BLaER1 treated with 17β-estradiol and CSF1 and Interleukin-3, amounts not matched to agents 10 nM and 100 nM (cell line): ENCODE data around the gene TBX4.
"Not testable (repeated sequence)": the region's sequence is repeated elsewhere in the genome, so short reads cannot be mapped to it uniquely, and the experiment has no call there.

ENCODE experiments used
- H3K27ac ChIP-seq, 11 experiments: shearing (Covaris generic); formaldehyde crosslinking; 2 replicates each; pipeline ENCODE4 v1.8.1; 2022
- H3K27me3 ChIP-seq, 11 experiments: shearing (Covaris generic); formaldehyde crosslinking; 2 replicates each; pipeline ENCODE4 v1.8.1; 2022
- H3K36me3 ChIP-seq, 11 experiments: shearing (Covaris generic); formaldehyde crosslinking; 2 replicates each; pipeline ENCODE4 v1.8.1; 2022
- H3K4me1 ChIP-seq, 10 experiments: shearing (Covaris generic); formaldehyde crosslinking; 2 replicates each; pipeline ENCODE4 v1.8.1; 2022
- H3K4me2 ChIP-seq, 11 experiments: shearing (Covaris generic); formaldehyde crosslinking; 2 replicates each; pipeline ENCODE4 v1.8.1; 2022
- H3K4me3 ChIP-seq, 10 experiments: shearing (Covaris generic); formaldehyde crosslinking; 2 replicates each; pipeline ENCODE4 v1.8.1; 2022
- H3K9ac ChIP-seq, 11 experiments: shearing (Covaris generic); formaldehyde crosslinking; 2 replicates each; pipeline ENCODE4 v1.8.1; 2022
- H3K9me3 ChIP-seq, 11 experiments: shearing (Covaris generic); formaldehyde crosslinking; replicated peaks in 1 of 11; 2 replicates each; pipeline ENCODE4 v1.8.1; 2022
- H4K20me1 ChIP-seq, 11 experiments: shearing (Covaris generic); formaldehyde crosslinking; 2 replicates each; pipeline ENCODE4 v1.8.1; 2022
- Cebpa-rat ChIP-seq, 11 experiments: shearing (Covaris generic); IDR thresholded peaks; 2 replicates each; pipeline ENCODE4 v1.8.1; 2022

TBX4 gene

GRCh38 chr17:61487989-61488595 is 35.9 kb downstream of the TBX4 start:
- H3K4me1 ChIP-seq: peaks cover 0 to 18% (median 14%) of the 10 kb centered on the region in 10 experiments; a peak in 14 of 20 replicates
- H3K27ac ChIP-seq: no peak overlapping the region
- no peaks in the 10 kb centered on the region for H3K27me3 ChIP-seq
- H4K20me1 ChIP-seq: no peaks in the 10 kb centered on the region
- no peak overlapping the region for H3K4me3 ChIP-seq
- H3K36me3 ChIP-seq: no peaks in the 10 kb centered on the region
- TF ChIP-seq Cebpa-rat (IDR thresholded peaks at IDR 0.05): no peak
- H3K4me2 ChIP-seq: no peak overlapping the region
- H3K9ac ChIP-seq: no peak overlapping the region
- no peaks in the 10 kb centered on the region for H3K9me3 ChIP-seq

- Histone ChIP-seq H3K4me1 (peaks cover 0 to 18% (median 14%) of the 10 kb centered on the region in 10 experiments; a peak in 14 of 20 replicates), H3K4me2 (no peak overlapping the region), H3K9ac (no peak overlapping the region), H3K27ac (no peak overlapping the region), H4K20me1 (no peaks in the 10 kb centered on the region), H3K4me3 (no peak overlapping the region), H3K27me3 (no peaks in the 10 kb centered on the region), H3K36me3 (no peaks in the 10 kb centered on the region), H3K9me3 (no peaks in the 10 kb centered on the region)
- TF ChIP-seq Cebpa-rat (IDR thresholded peaks at IDR 0.05): no peak
These were observed 36.9 kb downstream of the TBX4 start for GRCh38 chr17:61488878-61489718.

DNA sequence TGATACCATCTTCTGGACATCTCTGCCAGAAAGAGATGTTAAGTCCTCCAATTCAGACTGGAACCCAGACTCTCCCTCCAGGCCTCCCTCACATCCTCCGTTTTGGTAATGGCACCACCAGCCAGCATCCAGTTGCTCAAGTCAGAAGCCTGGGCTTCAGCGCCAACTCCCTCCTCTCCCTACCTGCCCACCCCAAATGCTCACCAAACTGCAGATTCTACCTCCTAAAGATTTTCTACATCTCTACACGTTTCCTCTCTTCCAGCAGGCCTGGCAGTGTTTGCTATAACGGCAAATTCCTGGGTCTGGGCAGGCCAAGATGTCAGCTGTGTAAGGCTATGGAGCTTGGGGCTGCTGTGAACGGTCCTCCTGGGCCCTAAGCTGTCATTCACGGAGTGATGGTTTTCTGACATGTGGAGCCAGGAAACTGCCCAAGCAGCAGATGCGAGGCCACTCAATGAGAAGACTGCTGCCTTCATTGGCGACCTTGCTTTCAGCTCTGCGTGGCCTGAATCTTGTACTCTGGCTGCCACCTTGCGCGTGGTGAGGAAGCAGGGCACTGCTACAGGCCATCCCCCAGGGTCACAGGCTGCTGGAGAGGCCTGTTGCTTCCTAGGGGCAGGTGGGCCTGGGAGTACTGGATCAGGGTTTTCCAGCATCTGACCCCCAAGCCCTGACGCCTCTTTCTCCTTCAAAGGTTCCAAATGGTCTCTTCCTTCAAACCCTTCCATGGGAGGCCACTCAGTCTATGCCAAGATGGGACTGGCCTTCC is 37.7 kb downstream of the TBX4 start:
- H3K27ac ChIP-seq: no peak overlapping the region
- no peaks in the 10 kb centered on the region for H4K20me1 ChIP-seq
- no peak overlapping the region for H3K9ac ChIP-seq
- no peaks in the 10 kb centered on the region for H3K27me3 ChIP-seq
- no peak overlapping the region for H3K4me3 ChIP-seq
- H3K36me3 ChIP-seq: no peaks in the 10 kb centered on the region
- no peaks in the 10 kb centered on the region for H3K9me3 ChIP-seq
- no peak for TF ChIP-seq Cebpa-rat (IDR thresholded peaks at IDR 0.05)
- H3K4me1 ChIP-seq: peaks cover 0 to 18% (median 13%) of the 10 kb centered on the region in 10 experiments; a peak in 14 of 20 replicates
- no peak overlapping the region for H3K4me2 ChIP-seq

- Histone ChIP-seq H3K4me2 (no peak overlapping the region), H3K9ac (no peak overlapping the region), H4K20me1 (no peaks in the 10 kb centered on the region; a peak in 1 of 22 replicates), H3K27me3 (no peaks in the 10 kb centered on the region), H3K9me3 (no peaks in the 10 kb centered on the region), H3K4me3 (no peak overlapping the region), H3K4me1 (peaks cover 0 to 13% (median 12%) of the 10 kb centered on the region in 10 experiments; a peak in 15 of 20 replicates), H3K27ac (no peak overlapping the region), H3K36me3 (no peaks in the 10 kb centered on the region)
- no peak for TF ChIP-seq Cebpa-rat (IDR thresholded peaks at IDR 0.05)
These were observed 38.3 kb downstream of the TBX4 start for GRCh38 chr17:61490540-61490975.

GRCh38 chr17:61491981-61492380 is 39.8 kb downstream of the TBX4 start:
- Histone ChIP-seq H4K20me1 (no peaks in the 10 kb centered on the region; a peak in 1 of 22 replicates), H3K9ac (no peak overlapping the region), H3K4me1 (peaks cover 0 to 9% (median 0%) of the 10 kb centered on the region in 10 experiments; a peak in 4 of 20 replicates), H3K4me2 (no peak overlapping the region), H3K27me3 (no peaks in the 10 kb centered on the region), H3K9me3 (no peaks in the 10 kb centered on the region), H3K36me3 (no peaks in the 10 kb centered on the region), H3K4me3 (no peak overlapping the region), H3K27ac (no peak overlapping the region)
- no peak for TF ChIP-seq Cebpa-rat (IDR thresholded peaks at IDR 0.05)

- Histone ChIP-seq H3K27ac (no peak overlapping the region), H3K9me3 (no peaks in the 10 kb centered on the region), H3K4me3 (no peak overlapping the region), H3K9ac (no peak overlapping the region), H3K4me1 (peaks cover 0 to 9% (median 0%) of the 10 kb centered on the region in 10 experiments; a peak in 4 of 20 replicates), H4K20me1 (no peaks in the 10 kb centered on the region; a peak in 1 of 22 replicates), H3K4me2 (no peak overlapping the region), H3K27me3 (no peaks in the 10 kb centered on the region), H3K36me3 (no peaks in the 10 kb centered on the region)
- TF ChIP-seq Cebpa-rat (IDR thresholded peaks at IDR 0.05): no peak
These were observed 40.7 kb downstream of the TBX4 start for GRCh38 chr17:61492759-61493526.

DNA sequence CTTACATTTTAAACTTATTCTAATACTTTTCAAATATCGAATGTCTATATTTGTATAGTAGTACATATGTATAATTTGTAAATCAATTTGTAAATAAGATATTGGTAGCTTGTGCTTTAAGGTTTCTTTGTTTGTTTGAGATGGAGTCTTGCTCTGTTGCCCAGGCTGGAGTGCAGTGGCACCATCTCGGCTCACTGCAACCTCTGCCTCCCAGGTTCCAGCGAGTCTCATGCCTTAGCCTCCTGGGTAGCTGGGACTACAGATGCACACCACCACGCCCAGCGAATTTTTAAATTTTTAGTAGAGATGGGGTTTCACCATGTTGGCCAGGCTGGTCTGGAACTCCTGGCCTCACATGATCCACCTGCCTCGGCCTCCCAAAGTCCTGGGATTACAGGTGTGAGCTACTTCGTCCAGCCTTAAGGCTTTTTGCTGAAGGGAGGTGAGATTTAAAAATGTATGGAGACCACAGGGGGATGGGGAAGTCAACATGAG is 41.7 kb downstream of the TBX4 start:
- H3K27ac ChIP-seq, H3K27me3 ChIP-seq, H4K20me1 ChIP-seq, H3K4me2 ChIP-seq, H3K9me3 ChIP-seq, H3K4me1 ChIP-seq, H3K36me3 ChIP-seq, H3K4me3 ChIP-seq, H3K9ac ChIP-seq: not testable (repeated sequence)

DNA sequence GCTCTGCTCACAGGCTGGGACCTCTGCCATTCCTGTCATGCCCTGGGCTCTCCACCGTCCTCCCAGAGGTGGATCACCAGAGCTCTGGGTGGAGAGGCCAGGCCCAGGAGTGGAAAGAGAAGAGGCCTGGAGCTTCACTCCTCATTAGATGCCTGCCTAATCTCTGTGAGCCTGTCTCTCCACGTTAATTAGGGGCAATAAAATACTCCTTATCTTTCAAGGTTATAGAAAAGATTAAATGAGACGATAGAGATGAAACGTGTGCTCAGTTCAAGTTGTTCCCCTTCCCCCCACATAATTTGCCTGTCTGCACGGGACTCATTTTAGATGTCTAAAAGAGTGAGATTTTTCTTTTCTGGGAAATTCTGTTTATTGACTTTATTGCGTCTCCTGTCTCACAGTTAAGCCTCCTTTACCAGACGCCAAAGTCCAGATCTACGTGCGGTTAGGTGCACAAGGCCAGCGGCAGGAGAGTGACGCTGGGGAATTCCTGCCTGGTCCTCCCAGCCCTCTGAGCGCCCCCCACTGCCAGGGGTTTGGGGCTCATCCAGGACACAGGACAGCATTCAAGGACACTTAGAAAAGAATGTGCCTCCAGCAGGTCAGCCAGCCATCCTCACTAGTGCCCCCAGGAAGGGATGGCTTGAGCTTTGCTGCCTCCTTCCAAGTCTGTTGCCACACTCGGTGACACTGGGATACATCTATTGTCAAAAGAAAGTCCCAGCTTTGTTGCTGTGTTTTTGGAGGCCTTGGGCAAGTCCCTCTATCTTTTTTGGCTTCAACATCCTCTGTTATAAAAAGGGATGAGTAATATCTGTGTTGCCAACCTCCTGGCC is 42.3 kb downstream of the TBX4 start:
- H3K4me3 ChIP-seq: no peak overlapping the region
- H3K4me1 ChIP-seq: peaks cover 0 to 9% (median 0%) of the 10 kb centered on the region in 10 experiments; a peak in 4 of 20 replicates
- TF ChIP-seq Cebpa-rat (IDR thresholded peaks at IDR 0.05): no peak
- no peak overlapping the region for H3K27ac ChIP-seq
- H3K9ac ChIP-seq: no peak overlapping the region
- H3K4me2 ChIP-seq: no peak overlapping the region
- H3K27me3 ChIP-seq: no peaks in the 10 kb centered on the region
- no peaks in the 10 kb centered on the region for H3K36me3 ChIP-seq
- no peaks in the 10 kb centered on the region; a peak in 1 of 22 replicates for H4K20me1 ChIP-seq
- H3K9me3 ChIP-seq: no peaks in the 10 kb centered on the region
